SK-N-SH treated with all-trans-retinoic acid at 6 μM for 48 hours (cell line): Measurements from ENCODE around the gene PIGU.

Source experiments
- ATAC-seq: fragments of 200-7000 bp; cut with Tn5 transposase; 3 replicates; pipeline ENCODE4 v1.9.1; 2020; ENCODE audit warnings: mild to moderate bottlenecking, moderate library complexity
- ARNTL ChIP-seq: fragments of 450-650 bp; formaldehyde crosslinking; IDR thresholded peaks from 2 replicates; pipeline ENCODE4 v1.5.0; 2020; ENCODE audit warnings: low read depth, mild to moderate bottlenecking, moderate library complexity, borderline replicate concordance
- BACH2 ChIP-seq: fragments of 250-450 bp; sonication (Bioruptor Pico); IDR thresholded peaks from 2 replicates; pipeline ENCODE4 v1.9.0; 2021; ENCODE audit warnings: mild to moderate bottlenecking, borderline replicate concordance
- CREB5 ChIP-seq: fragments of 250-450 bp; sonication (Bioruptor Pico); IDR thresholded peaks from 2 replicates; pipeline ENCODE4 v1.5.1; 2020; ENCODE audit warnings: low read depth, mild to moderate bottlenecking, moderate library complexity
- CSDC2 ChIP-seq: fragments of 250-450 bp; sonication (Bioruptor Pico); IDR thresholded peaks from 2 replicates; pipeline ENCODE4 v1.5.0; 2020; ENCODE audit warnings: mild to moderate bottlenecking, moderate library complexity
- CSRNP3 ChIP-seq: fragments of 250-450 bp; sonication (Bioruptor Pico); IDR thresholded peaks from 2 replicates; pipeline ENCODE4 v1.5.1; 2021; ENCODE audit warnings: mild to moderate bottlenecking, moderate library complexity
- ESRRG ChIP-seq: fragments of 250-450 bp; sonication (Bioruptor Pico); IDR thresholded peaks from 2 replicates; pipeline ENCODE4 v1.6.1; 2021; ENCODE audit warnings: mild to moderate bottlenecking
- GLIS3 ChIP-seq: fragments of 250-450 bp; sonication (Bioruptor Pico); IDR thresholded peaks from 2 replicates; pipeline ENCODE4 v1.5.0; 2020; ENCODE audit warnings: mild to moderate bottlenecking, moderate library complexity
- ISL1 ChIP-seq: fragments of 250-450 bp; sonication (Bioruptor Pico); IDR thresholded peaks from 2 replicates; pipeline ENCODE4 v2.1.2; 2022; ENCODE audit warnings: mild to moderate bottlenecking, moderate library complexity
- OSR1 ChIP-seq: fragments of 250-450 bp; sonication (Bioruptor Pico); IDR thresholded peaks from 2 replicates; pipeline ENCODE4 v1.8.0; 2022; ENCODE audit warnings: moderate library complexity, mild to moderate bottlenecking, inconsistent platforms
- PPARA ChIP-seq: fragments of 250-450 bp; sonication (Bioruptor Pico); IDR thresholded peaks from 2 replicates; pipeline ENCODE4 v1.5.0; 2020; ENCODE audit warnings: mild to moderate bottlenecking, borderline replicate concordance
- RARB ChIP-seq: fragments of 250-450 bp; sonication (Bioruptor Pico); IDR thresholded peaks from 2 replicates; pipeline ENCODE4 v1.8.0; 2021; ENCODE audit warnings: mild to moderate bottlenecking, moderate library complexity
- SNAI2 ChIP-seq: fragments of 250-450 bp; sonication (Bioruptor Pico); IDR thresholded peaks from 2 replicates; pipeline ENCODE4 v1.5.0; 2020; ENCODE audit warnings: mild to moderate bottlenecking, moderate library complexity
- TCF4 ChIP-seq: fragments of 250-450 bp; sonication (Bioruptor Pico); IDR thresholded peaks from 2 replicates; pipeline ENCODE4 v1.8.0; 2021; ENCODE audit warnings: mild to moderate bottlenecking, moderate library complexity, borderline replicate concordance
- TOX ChIP-seq: fragments of 250-450 bp; sonication (Bioruptor Pico); IDR thresholded peaks from 2 replicates; pipeline ENCODE4 v1.8.0; 2021; ENCODE audit warnings: mild to moderate bottlenecking, moderate library complexity, borderline replicate concordance
- TSHZ2 ChIP-seq: fragments of 250-450 bp; sonication (Bioruptor Pico); IDR thresholded peaks from 2 replicates; pipeline ENCODE4 v1.5.0; 2020; ENCODE audit warnings: mild to moderate bottlenecking, moderate library complexity
- ZC3H10 ChIP-seq: fragments of 250-450 bp; sonication (Bioruptor Pico); IDR thresholded peaks from 2 replicates; pipeline ENCODE4 v1.5.1; 2021; ENCODE audit warnings: mild to moderate bottlenecking, moderate library complexity
- ZFP3 ChIP-seq: fragments of 250-450 bp; sonication (Bioruptor Pico); IDR thresholded peaks from 2 replicates; pipeline ENCODE4 v1.5.0; 2020; ENCODE audit warnings: mild to moderate bottlenecking, moderate library complexity
- ZFP30 ChIP-seq: fragments of 450-650 bp; formaldehyde crosslinking; IDR thresholded peaks from 2 replicates; pipeline ENCODE4 v1.5.0; 2022; ENCODE audit warnings: mild to moderate bottlenecking, moderate library complexity
- ZNF565 ChIP-seq: fragments of 450-650 bp; formaldehyde crosslinking; conservative IDR thresholded peaks from 2 replicates; pipeline ENCODE4 v1.5.0; 2020; ENCODE audit warnings: low read depth, mild to moderate bottlenecking, moderate library complexity
- ZNF8 ChIP-seq: fragments of 450-650 bp; formaldehyde crosslinking; IDR thresholded peaks from 2 replicates; pipeline ENCODE4 v1.5.0; 2020; ENCODE audit warnings: mild to moderate bottlenecking, moderate library complexity

The PIGU gene

GRCh38 chr20:34528921-34529297 lies 148.0 kb downstream of the PIGU start:
- no peak for ATAC-seq
- no peak for TF ChIP-seq ZC3H10 (CRISPR knock-in tag)
- TF ChIP-seq TOX, result no peak
- no peak for TF ChIP-seq ESRRG (CRISPR knock-in tag)
- TF ChIP-seq CSDC2 (CRISPR knock-in tag), result no peak

GRCh38 chr20:34527016-34527415 lies 149.9 kb downstream of the PIGU start:
- TF ChIP-seq TOX, result no peak
- TF ChIP-seq TSHZ2, result no peak
- no peak for TF ChIP-seq OSR1
- TF ChIP-seq ZC3H10 (CRISPR knock-in tag), result no peak
- no peak for TF ChIP-seq SNAI2 (CRISPR knock-in tag)
- TF ChIP-seq, all 23 proteins: peak for 0
- no peak for ATAC-seq

- no peak for ATAC-seq
- TF ChIP-seq TSHZ2 (no peak), RARB (CRISPR knock-in tag) (no peak), TOX (no peak), CSRNP3 (CRISPR knock-in tag) (no peak), OSR1 (no peak), CREB5 (CRISPR knock-in tag) (no peak), ISL1 (CRISPR knock-in tag) (no peak), GLIS3 (CRISPR knock-in tag) (no peak), ESRRG (CRISPR knock-in tag) (no peak), ARNTL (no peak), CSDC2 (CRISPR knock-in tag) (no peak), ZC3H10 (CRISPR knock-in tag) (no peak), ZFP30 (CRISPR knock-in tag) (no peak), SNAI2 (CRISPR knock-in tag) (no peak), TCF4 (no peak), ZFP3 (CRISPR knock-in tag) (no peak), BACH2 (CRISPR knock-in tag) (no peak)
These were observed 150.4 kb downstream of the PIGU start for GRCh38 chr20:34526466-34526865.

- no peak for TF ChIP-seq GLIS3 (CRISPR knock-in tag)
- TF ChIP-seq BACH2 (CRISPR knock-in tag), result no peak
- no peak for TF ChIP-seq ISL1 (CRISPR knock-in tag)
- no peak for TF ChIP-seq PPARA (CRISPR knock-in tag)
- TF ChIP-seq ZFP30 (CRISPR knock-in tag), result no peak
- no peak for TF ChIP-seq TOX
- peak; percentile 94 for ATAC-seq
These were observed 151.0 kb downstream of the PIGU start for GRCh38 chr20:34525709-34526416.

- no peak for TF ChIP-seq ZFP3 (CRISPR knock-in tag)
- no peak for TF ChIP-seq SNAI2 (CRISPR knock-in tag)
- TF ChIP-seq ARNTL, result no peak
- no peak for TF ChIP-seq ZNF8
- TF ChIP-seq TOX, result no peak
- no peak for TF ChIP-seq ZNF565 (CRISPR knock-in tag)
- ATAC-seq, result no peak; the same call in 2 of the 3 replicates
These were observed 151.6 kb downstream of the PIGU start for GRCh38 chr20:34525342-34525708.
